Keratinocyte (primary cell): Measurements from ENCODE around the gene NRP2. TPM values are rescaled to one million over a fixed set of nuclear protein-coding genes. Genes with fewer than 3 reads are reported as not detected.

Source experiments
- DNase-seq: peaks from one replicate; pipeline ENCODE4 v3.0.0-alpha.2; 2011; ENCODE audit warnings: low read depth, missing footprints, low spot score
- FAIRE-seq: peaks from 2 replicates; lab custom pipeline; 2011; peaks lifted over from hg19 to GRCh38; lab: Jason Lieb, UNC
- H2AFZ ChIP-seq: 2 replicates; pipeline ENCODE4 v1.6.0; 2012; ENCODE audit warnings: low read length, control low read depth, inconsistent platforms; ENCODE audit not compliant: control insufficient read depth
- H3K27ac ChIP-seq: 2 replicates; pipeline ENCODE4 v1.5.1; 2011; ENCODE audit warnings: low read length; ENCODE audit not compliant: control insufficient read depth, insufficient read depth
- H3K27me3 ChIP-seq: 3 replicates; pipeline ENCODE4 v1.6.0; 2011; ENCODE audit warnings: low read length; ENCODE audit not compliant: control insufficient read depth, insufficient read depth; ENCODE audit errors: extremely low read depth
- H3K36me3 ChIP-seq, 2 experiments: 2 replicates in 1 of 2; 3 replicates in 1 of 2; pipeline ENCODE4 v1.5.1; 2011; ENCODE audit warnings: low read length in 2 of 2, mild to moderate bottlenecking in 1 of 2; ENCODE audit not compliant: control insufficient read depth in 2 of 2, insufficient read depth in 2 of 2; ENCODE audit errors: extremely low read depth in 1 of 2
- H3K4me1 ChIP-seq: 3 replicates; pipeline ENCODE4 v1.5.1; 2011; ENCODE audit warnings: low read length; ENCODE audit not compliant: control insufficient read depth, insufficient read depth; ENCODE audit errors: extremely low read depth
- H3K4me2 ChIP-seq: 3 replicates; pipeline ENCODE4 v1.6.0; 2011; ENCODE audit warnings: low read depth, low read length; ENCODE audit not compliant: control insufficient read depth, insufficient read depth; ENCODE audit errors: extremely low read depth
- H3K4me3 ChIP-seq, 3 experiments: fragments of 200-600 bp in 1 of 3; sonication (generic) in 1 of 3; 2 replicates in 2 of 3; 3 replicates in 1 of 3; pipeline ENCODE4 v1.5.1; 2011 to 2016; ENCODE audit warnings: low read length in 3 of 3, mild to moderate bottlenecking in 3 of 3, control low read depth in 2 of 3, inconsistent platforms in 1 of 3, low read depth in 1 of 3, mixed read lengths in 1 of 3, mixed run types in 1 of 3, moderate library complexity in 1 of 3; ENCODE audit not compliant: control insufficient read depth in 2 of 3, insufficient read depth in 2 of 3; ENCODE audit errors: extremely low read depth in 1 of 3
- H3K79me2 ChIP-seq: 2 replicates; pipeline ENCODE4 v1.6.0; 2012; ENCODE audit warnings: low read length; ENCODE audit not compliant: control insufficient read depth, insufficient read depth
- H3K9ac ChIP-seq: 3 replicates; pipeline ENCODE4 v1.6.0; 2011; ENCODE audit warnings: low read length; ENCODE audit not compliant: control insufficient read depth, insufficient read depth; ENCODE audit errors: extremely low read depth
- H3K9me1 ChIP-seq: 3 replicates; pipeline ENCODE4 v1.6.0; 2011; ENCODE audit warnings: low read length; ENCODE audit not compliant: control insufficient read depth, insufficient read depth; ENCODE audit errors: extremely low read depth
- H3K9me3 ChIP-seq: 2 replicates; pipeline ENCODE4 v1.5.1; 2012; ENCODE audit warnings: low read depth, low read length; ENCODE audit not compliant: control insufficient read depth
- H4K20me1 ChIP-seq: 3 replicates; pipeline ENCODE4 v1.6.0; 2011; ENCODE audit warnings: low read length; ENCODE audit not compliant: control insufficient read depth, insufficient read depth; ENCODE audit errors: extremely low read depth
- CTCF ChIP-seq, 3 experiments: IDR thresholded peaks in 1 of 3; conservative IDR thresholded peaks in 1 of 3; optimal IDR thresholded peaks in 1 of 3; 2 replicates in 2 of 3; 3 replicates in 1 of 3; pipeline versions ENCODE3 to v1.5.1; 2011; ENCODE audit warnings: low read length in 3 of 3, mild to moderate bottlenecking in 3 of 3, moderate library complexity in 2 of 3, control low read depth in 1 of 3, inconsistent platforms in 1 of 3; ENCODE audit not compliant: insufficient read depth in 2 of 3; ENCODE audit errors: extremely low read depth in 1 of 3
- EZH2 ChIP-seq: IDR thresholded peaks from one replicate; pipeline ENCODE4 v1.6.1; 2012; ENCODE audit warnings: inconsistent platforms, mild to moderate bottlenecking, low read length, moderate library complexity
- dilution Hi-C: fragments of 300-500 bp; cut with MboI; formaldehyde crosslinking; loops from one replicate; pipeline ENCODE4 v1.7.0; 2020; ENCODE audit warnings: low sequenced_read_pairs; ENCODE audit not compliant: extremely low pct_ligation_motif_present
- polyA plus RNA-seq, 5 experiments: library from polyadenylated mRNA; depleted of rRNA in 3 of 5; stranded (reverse) in 3 of 5; stranded (forward) in 1 of 5; unstranded in 1 of 5; fragments of >200 nt; gene quantifications; 1 replicate in 1 of 5; 2 replicates in 3 of 5; 3 replicates in 1 of 5; pipeline versions ENCODE4 v1.2.1 to v1.2.3, GENCODE V29; 2011 to 2012; ENCODE audit warnings: missing spikeins in 2 of 5, low read depth in 1 of 5, low replicate concordance in 1 of 5

NRP2 gene
- polyA plus RNA-seq, 1 donor (not counting 4 experiments of a cell fraction or from before 2014, with no cell fraction given) = 20.6 TPM

- DNase-seq = no peak
- H3K4me1 ChIP-seq = peaks cover 17% of the 10 kb centered on the region
- dilution Hi-C loops = no loop called here
- H3K9me3 ChIP-seq = no peaks in the 10 kb centered on the region
- H3K9ac ChIP-seq = no peak overlapping the region
- no peak for TF ChIP-seq CTCF (optimal IDR thresholded peaks at IDR 0.05 in 1 of 3, IDR thresholded peaks at IDR 0.05 in 1 of 3, conservative IDR thresholded peaks at IDR 0.05 in 1 of 3; ENCODE audit: extremely low read depth in 1 of 3, insufficient read depth in 2 of 3, low read length in 3 of 3)
- no peak for TF ChIP-seq EZH2
- no peaks in the 10 kb centered on the region for H4K20me1 ChIP-seq
- no peaks in the 10 kb centered on the region for H3K79me2 ChIP-seq
- no peaks in the 10 kb centered on the region for H3K27me3 ChIP-seq
- H3K4me2 ChIP-seq = no peak overlapping the region
- no peak overlapping the region for H3K4me3 ChIP-seq
- no peak for FAIRE-seq
- no peaks in the 10 kb centered on the region for H3K9me1 ChIP-seq
- no peaks in the 10 kb centered on the region for H3K36me3 ChIP-seq
- no peak overlapping the region for H3K27ac ChIP-seq
- no peak overlapping the region for H2AFZ ChIP-seq
Measured at GRCh38 chr2:205651719-205652118, 30.6 kb upstream of the NRP2 start.

- no peak for TF ChIP-seq CTCF (optimal IDR thresholded peaks at IDR 0.05 in 1 of 3, IDR thresholded peaks at IDR 0.05 in 1 of 3, conservative IDR thresholded peaks at IDR 0.05 in 1 of 3; ENCODE audit: extremely low read depth in 1 of 3, insufficient read depth in 2 of 3, low read length in 3 of 3)
- no peak for TF ChIP-seq EZH2
- Histone ChIP-seq H3K27ac (no peak overlapping the region), H3K4me2 (no peak overlapping the region), H3K79me2 (no peaks in the 10 kb centered on the region), H3K4me1 (peaks cover 20% of the 10 kb centered on the region), H3K27me3 (no peaks in the 10 kb centered on the region), H3K9me1 (no peaks in the 10 kb centered on the region), H3K9me3 (no peaks in the 10 kb centered on the region), H3K4me3 (no peak overlapping the region), H2AFZ (no peak overlapping the region), H3K9ac (no peak overlapping the region), H4K20me1 (no peaks in the 10 kb centered on the region), H3K36me3 (no peaks in the 10 kb centered on the region)
- FAIRE-seq (peak; percentile 86), DNase-seq (peak; percentile 23)
- dilution Hi-C loops = no loop called here
Measured at GRCh38 chr2:205654878-205655605, 27.3 kb upstream of the NRP2 start.
